Stimulated activated effector memory CD8-positive, alpha-beta T cell treated with anti-CD3 and anti-CD28 coated beads, Interleukin-12 subunit alpha, Interleukin-12 subunit beta, amount 100 ng/mL, for 72 hours (primary cell): ENCODE results near the gene EPB41L1.

ENCODE experiments used
- ATAC-seq: fragments of 150-1000 bp; cut with Tn5 transposase; 2 replicates; pipeline ENCODE4 v1.10.0; 2021
- DNase-seq, 2 donors: peaks; one replicate each; pipeline ENCODE4 v3.0.0; 2021 to 2022; ENCODE audit warnings: low spot score in 2 of 2
- H3K27ac Mint-ChIP-seq: one replicate; pipeline ENCODE4 v1.8.0; 2022; ENCODE audit warnings: mild to moderate bottlenecking, mixed read lengths
- H3K36me3 Mint-ChIP-seq: one replicate; pipeline ENCODE4 v1.8.0; 2022; ENCODE audit warnings: mild to moderate bottlenecking, mixed read lengths
- H3K4me1 Mint-ChIP-seq: one replicate; pipeline ENCODE4 v1.8.0; 2022; ENCODE audit warnings: mixed read lengths
- H3K4me3 Mint-ChIP-seq: one replicate; pipeline ENCODE4 v1.8.0; 2022; ENCODE audit warnings: mild to moderate bottlenecking, mixed read lengths
- H3K9me3 Mint-ChIP-seq: one replicate; pipeline ENCODE4 v1.8.0; 2022; ENCODE audit warnings: mixed read lengths

The EPB41L1 gene

DNA sequence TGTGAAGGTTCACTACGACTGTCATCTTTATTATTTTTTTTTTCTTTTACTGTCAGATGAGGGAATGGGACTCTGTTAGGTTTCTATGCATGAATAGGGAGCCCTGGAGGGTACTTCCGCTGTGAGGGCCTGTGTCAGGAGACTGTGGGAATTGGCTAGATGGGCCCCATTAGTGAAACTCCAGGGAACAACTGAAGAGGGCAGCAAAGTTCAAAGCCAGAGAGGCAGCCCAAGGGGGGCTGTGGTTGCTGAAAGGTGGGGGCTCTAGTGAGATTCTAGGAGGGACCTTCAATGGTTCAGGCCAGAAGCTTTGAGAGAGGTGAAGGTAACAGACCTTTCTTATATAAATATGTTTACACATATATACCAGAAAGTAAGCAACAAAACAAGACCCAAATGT lies 13.2 kb upstream of the EPB41L1 start:
- Mint-ChIP-seq H3K4me3 (no peak overlapping the region), H3K4me1 (peaks cover 8% of the 10 kb centered on the region), H3K27ac (no peak overlapping the region), H3K9me3 (no peaks in the 10 kb centered on the region), H3K36me3 (peaks cover 6% of the 10 kb centered on the region)
- no peak for DNase-seq
- ATAC-seq, result no peak

DNA sequence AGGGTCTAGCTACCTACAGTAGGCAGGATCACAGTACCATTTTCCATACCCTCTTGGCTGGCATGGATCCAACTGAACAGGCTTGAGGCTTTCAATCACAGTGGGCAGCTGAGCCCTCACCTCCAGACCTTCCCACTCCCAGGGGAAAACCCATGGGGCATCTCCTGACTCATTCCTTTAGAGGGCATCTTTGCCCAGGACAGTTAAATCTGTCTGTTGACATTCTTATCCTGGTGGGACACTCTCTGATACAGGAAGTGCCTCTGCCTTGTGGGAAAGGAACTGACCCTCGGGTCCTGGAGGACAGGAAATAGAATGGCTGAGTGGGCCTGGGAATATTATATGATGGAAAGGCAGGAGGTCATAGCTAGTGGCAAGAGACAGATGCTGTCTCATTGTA lies 10.2 kb upstream of the EPB41L1 start:
- peaks cover 8% of the 10 kb centered on the region for H3K4me1 Mint-ChIP-seq
- no peaks in the 10 kb centered on the region for H3K9me3 Mint-ChIP-seq
- no peak for ATAC-seq
- peaks cover 6% of the 10 kb centered on the region for H3K36me3 Mint-ChIP-seq
- no peak overlapping the region for H3K27ac Mint-ChIP-seq
- no peak overlapping the region for H3K4me3 Mint-ChIP-seq
- no peak for DNase-seq

DNA sequence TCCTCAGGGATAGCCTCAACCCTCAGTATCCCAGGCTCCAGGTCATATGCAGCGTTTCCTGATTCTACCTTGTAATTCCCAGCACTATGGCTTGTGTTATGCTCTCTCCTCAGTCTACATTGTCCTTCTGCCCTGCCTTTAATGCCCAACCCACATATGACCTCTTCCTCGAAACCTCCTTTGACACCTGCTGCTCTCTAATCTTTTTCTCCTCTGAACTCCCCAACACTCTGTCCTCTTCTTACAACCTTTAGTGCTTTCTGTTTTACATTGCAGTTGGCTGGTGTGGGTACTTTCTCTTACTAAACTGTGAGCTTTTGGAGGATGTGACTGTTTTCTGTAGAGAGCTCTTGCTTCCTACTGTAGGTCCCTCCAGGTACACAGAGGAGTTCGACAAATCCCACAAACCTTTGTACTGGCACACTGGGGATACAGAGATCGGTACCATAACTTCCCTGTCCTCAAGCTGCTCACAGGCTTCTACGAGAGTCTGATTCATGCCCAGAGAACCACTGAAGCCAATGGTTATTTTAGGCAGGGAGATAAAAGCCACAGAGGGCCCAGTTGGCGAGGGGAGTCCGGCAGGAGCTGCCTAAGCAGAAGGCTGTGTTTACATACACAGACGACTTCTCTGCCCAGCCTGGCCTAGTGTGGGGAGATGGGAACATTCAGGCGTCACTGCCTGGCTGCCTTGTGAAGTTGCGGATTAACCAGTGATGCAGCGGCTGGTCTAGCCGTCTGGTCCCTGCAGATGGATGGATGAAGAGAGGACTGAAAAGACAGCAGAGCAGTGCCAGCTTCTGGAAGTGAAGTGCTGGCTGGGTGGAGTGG lies 8.4 kb upstream of the EPB41L1 start:
- Mint-ChIP-seq H3K4me1 (peaks cover 8% of the 10 kb centered on the region), H3K27ac (no peak overlapping the region)

DNA sequence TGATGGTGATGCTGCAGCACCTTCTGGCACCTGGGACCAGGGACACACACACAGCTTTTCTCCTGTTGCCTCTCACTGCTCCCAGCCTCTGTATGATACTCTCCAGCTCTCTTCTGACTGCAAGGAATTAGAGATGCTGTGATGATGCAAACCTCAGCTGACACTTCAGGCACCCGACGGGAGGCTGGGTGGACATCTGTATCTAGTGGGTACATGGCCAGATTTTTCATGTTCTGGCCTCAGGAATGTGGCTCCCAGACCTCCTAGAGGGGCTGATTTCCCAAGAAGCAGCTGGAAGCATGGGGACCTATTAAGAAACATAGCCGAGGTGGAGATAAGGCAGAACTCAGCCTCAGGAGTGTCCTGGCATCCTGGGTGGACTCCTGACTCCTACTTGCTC lies 6.8 kb upstream of the EPB41L1 start:
- Mint-ChIP-seq H3K27ac (no peak overlapping the region), H3K4me3 (no peak overlapping the region), H3K9me3 (no peaks in the 10 kb centered on the region), H3K36me3 (peaks cover 5% of the 10 kb centered on the region), H3K4me1 (peaks cover 7% of the 10 kb centered on the region)
- ATAC-seq (no peak), DNase-seq (no peak)

More for the DNA sequence above, 8.4 kb upstream of the EPB41L1 start:
- peaks cover 6% of the 10 kb centered on the region for H3K36me3 Mint-ChIP-seq
- H3K4me3 Mint-ChIP-seq, result no peak overlapping the region
- ATAC-seq, result no peak
- H3K9me3 Mint-ChIP-seq, result no peaks in the 10 kb centered on the region
- DNase-seq, result no peak

DNA sequence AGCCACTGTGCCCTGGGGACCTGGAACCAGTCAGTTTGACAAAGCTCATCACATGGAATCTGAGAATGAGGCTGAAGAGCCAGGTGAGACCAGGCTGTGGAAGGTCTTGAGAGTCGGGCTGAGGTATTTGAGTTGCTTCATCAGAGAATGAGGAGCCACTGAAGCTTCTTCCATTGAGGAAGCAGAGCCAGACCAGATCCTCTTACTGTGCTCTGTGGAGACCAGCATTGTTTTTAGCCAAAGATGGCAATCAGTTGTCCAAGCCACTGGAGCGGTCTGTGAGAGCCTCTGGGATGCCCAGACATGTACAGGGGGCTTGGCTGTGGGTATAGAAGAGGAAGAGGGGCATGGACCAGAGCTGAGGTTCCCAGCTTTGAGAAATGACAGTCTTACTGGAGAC lies 6.1 kb upstream of the EPB41L1 start:
- no peak overlapping the region for H3K27ac Mint-ChIP-seq
- no peak for ATAC-seq

DNA sequence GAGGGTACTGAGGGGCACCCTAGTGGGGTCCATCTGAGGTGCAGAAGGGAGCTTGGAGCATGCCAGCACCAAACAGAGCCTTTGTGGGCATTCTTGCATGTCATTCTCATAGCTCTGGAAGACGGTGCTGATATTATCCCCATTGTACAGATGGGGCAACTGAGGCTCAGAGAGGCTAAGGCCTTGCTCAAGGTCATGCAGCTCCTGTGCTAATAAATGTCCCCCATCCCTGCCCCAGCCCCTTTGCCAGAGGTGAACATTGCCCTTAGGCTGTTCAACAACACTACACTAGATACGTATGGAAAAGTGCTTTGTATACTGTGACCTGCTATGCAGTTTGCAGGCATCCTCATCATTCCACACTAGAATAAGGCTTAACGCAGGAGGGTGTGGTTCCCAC lies 5.5 kb upstream of the EPB41L1 start:
- DNase-seq (no peak), ATAC-seq (no peak)

More for the DNA sequence above, 6.1 kb upstream of the EPB41L1 start:
- no peaks in the 10 kb centered on the region for H3K9me3 Mint-ChIP-seq
- no peak overlapping the region for H3K4me3 Mint-ChIP-seq
- DNase-seq, result no peak
- no peaks in the 10 kb centered on the region for H3K4me1 Mint-ChIP-seq
- H3K36me3 Mint-ChIP-seq, result no peaks in the 10 kb centered on the region

DNA sequence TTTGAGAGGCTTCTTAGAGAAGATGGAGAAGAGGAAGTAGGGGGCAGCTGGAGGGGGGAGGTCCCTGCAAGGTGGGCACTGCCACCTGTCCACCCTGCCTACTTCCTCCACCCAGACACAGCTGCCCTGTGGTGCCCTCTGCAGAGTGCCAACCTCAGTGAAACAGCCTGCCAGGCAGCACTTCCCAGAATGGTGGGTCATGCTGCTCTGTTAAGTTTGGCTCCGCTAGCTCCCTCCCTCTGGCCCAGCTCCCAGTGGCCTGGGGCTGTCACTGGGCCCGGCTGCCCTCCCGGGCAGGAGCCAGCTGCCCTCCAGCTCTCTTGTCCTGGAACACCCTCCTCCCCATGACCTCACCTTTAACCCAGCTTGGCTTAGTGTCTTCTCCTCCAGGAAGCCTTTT lies 5.1 kb upstream of the EPB41L1 start:
- no peak for DNase-seq
- no peak overlapping the region for H3K27ac Mint-ChIP-seq
- no peaks in the 10 kb centered on the region for H3K4me1 Mint-ChIP-seq
- ATAC-seq, result no peak
- no peak overlapping the region for H3K4me3 Mint-ChIP-seq
- no peaks in the 10 kb centered on the region for H3K9me3 Mint-ChIP-seq
- H3K36me3 Mint-ChIP-seq, result no peaks in the 10 kb centered on the region

More for the DNA sequence above, 5.5 kb upstream of the EPB41L1 start:
- Mint-ChIP-seq H3K4me3 (no peak overlapping the region), H3K27ac (no peak overlapping the region), H3K4me1 (no peaks in the 10 kb centered on the region), H3K36me3 (no peaks in the 10 kb centered on the region), H3K9me3 (no peaks in the 10 kb centered on the region)

DNA sequence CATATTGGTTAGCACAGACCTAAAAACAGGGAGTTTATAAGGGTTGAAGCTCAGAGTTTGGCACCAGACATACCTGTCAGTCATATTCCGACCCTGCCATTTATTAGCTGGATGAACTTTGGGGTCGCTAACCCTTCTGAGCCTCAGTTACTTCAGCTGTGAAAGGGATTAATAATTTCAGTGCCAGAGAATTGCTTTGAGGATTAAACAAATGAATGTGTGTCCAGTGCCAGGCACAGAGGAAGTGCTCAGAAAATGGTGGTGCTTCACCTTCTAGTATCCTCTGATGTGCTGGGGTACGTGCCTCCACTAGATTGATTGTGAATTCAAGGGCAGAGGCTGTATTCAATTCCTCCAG lies 4.1 kb upstream of the EPB41L1 start:
- ATAC-seq (no peak), DNase-seq (no peak)
- Mint-ChIP-seq H3K36me3 (no peaks in the 10 kb centered on the region), H3K4me1 (peaks cover 6% of the 10 kb centered on the region), H3K27ac (no peak overlapping the region), H3K9me3 (no peaks in the 10 kb centered on the region), H3K4me3 (no peak overlapping the region)

DNA sequence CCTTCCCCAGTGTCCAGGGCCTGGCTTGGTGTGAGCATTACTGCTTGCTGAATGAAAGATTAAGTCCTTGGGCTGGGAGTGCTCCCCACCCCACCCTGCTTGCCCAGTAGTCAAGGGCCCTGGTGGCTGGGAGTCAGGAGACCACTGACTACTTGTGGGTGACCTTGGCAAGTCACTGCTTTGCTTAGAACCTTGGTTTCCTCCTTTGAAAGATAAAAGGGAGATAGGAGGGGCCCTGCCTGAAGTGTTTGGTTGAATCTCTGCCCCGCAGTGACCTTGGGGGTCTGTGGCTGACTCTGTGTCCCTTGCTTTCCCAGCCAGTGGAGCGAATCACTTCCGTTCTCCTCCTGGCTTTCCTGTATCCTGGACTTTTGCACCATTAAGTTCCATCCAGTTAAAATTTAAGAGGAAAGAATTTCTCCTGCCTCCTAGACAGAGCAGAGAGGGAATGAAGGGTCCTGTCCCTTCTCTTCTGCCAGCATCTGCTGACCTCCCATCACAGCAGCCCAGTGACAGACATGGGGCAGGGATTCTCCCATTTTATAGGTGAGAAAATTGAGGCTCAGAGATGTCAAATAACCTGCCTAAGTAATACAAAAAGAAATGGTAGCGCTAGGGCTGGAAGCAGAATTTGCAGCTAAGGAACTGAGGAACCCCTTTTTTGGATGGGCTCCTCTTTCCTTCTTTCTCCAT lies 3.5 kb upstream of the EPB41L1 start:
- Mint-ChIP-seq H3K4me1 (peaks cover 6% of the 10 kb centered on the region), H3K9me3 (no peaks in the 10 kb centered on the region), H3K27ac (no peak overlapping the region), H3K36me3 (no peaks in the 10 kb centered on the region), H3K4me3 (no peak overlapping the region)
- DNase-seq, result no peak
- no peak for ATAC-seq

DNA sequence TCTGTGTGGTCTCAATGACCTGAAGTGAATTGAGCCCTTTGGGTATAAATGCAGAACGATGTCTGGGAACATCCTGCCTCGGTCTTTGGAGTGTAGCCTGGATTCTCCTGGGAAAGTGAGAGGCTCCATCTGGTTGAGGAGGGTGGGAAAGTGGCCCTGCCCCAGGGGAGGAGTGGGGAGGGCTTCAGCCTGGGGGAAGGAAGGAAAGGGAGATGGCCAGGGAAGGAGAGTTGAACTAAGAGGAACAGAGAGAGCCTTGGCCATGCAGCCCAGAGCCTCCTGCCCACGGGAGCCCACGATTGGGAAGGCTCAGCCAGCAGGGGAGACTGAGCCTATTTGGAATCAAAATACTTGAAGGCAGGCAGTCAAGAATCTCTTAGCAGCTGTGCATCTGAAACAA lies 2.3 kb upstream of the EPB41L1 start:
- Mint-ChIP-seq H3K36me3 (no peaks in the 10 kb centered on the region), H3K9me3 (no peaks in the 10 kb centered on the region), H3K27ac (no peak overlapping the region), H3K4me3 (no peak overlapping the region), H3K4me1 (peaks cover 13% of the 10 kb centered on the region)
- ATAC-seq, result no peak
- no peak for DNase-seq

DNA sequence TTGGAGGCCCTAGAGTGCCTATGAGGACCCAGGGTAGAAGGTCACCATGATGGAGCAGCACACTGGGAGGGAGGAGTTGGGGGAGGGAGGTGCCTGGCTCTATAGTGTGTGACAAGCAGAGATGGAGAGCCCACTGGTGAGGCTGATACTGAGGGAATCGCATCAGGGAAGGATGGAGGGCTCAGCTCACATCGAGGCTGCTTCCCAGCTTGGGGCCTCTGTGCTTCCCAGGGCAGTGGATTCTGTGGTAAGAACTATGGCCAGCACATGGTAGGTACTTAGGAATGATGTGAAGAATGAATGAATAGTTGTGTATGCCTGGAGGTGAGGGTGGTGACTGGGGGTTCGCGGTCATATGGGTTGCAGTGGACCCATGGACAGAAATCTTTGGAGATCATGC lies 1.3 kb upstream of the EPB41L1 start:
- no peak overlapping the region for H3K27ac Mint-ChIP-seq
- H3K4me3 Mint-ChIP-seq, result peak overlapping the region; percentile 0
- H3K36me3 Mint-ChIP-seq, result no peaks in the 10 kb centered on the region
- no peak for ATAC-seq
- no peak for DNase-seq
- no peaks in the 10 kb centered on the region for H3K9me3 Mint-ChIP-seq
- peaks cover 13% of the 10 kb centered on the region for H3K4me1 Mint-ChIP-seq

DNA sequence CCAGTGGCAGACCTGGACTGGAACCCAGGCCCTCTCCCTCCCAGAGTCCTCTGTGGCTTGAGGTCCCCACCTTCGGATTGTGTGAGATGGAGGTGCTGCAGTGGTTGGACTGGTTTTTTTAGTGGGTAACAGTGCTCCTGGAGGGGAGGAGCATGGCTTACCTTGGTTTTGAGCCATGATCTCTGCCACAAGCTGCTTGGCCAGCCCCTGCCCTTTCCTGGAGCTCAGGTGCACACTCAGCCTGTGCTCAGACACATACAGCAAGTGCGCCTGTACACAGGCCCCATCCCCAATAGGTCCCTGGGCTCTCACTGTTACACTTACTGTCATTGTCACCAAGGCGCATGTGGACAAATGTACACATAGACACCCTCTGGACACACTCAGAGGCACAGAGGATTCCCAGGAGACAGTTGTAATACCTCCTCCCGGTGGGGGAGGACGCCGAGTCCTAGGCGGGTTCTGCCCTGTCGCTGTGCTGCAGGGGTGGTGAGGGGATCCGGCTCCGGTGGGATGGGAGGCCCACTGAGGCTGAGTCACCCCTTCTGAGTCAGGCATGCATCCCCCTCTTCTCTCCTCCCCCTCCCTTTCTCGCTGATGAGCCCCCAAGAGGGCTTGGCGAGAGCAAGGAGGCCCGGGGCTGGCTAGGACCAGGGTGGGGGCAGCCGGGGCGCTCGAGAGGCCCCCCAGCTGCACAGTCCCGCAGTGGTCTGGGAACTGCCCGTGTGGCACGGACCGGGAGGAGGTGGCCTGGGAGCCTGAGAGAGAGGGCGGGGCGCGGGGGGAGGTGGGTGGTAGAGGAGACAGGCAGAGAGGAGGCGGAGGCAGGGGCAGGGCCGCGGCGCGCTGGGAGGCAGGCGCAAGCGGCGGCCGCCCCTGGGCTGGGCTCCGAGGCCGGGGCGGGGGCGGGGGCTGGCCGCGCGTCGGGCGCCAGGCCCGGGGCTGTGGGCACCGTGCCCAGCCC lies 522 bp upstream of the EPB41L1 start:
- H3K36me3 Mint-ChIP-seq, result no peaks in the 10 kb centered on the region
- no peak overlapping the region for H3K27ac Mint-ChIP-seq
- peaks cover 13% of the 10 kb centered on the region for H3K4me1 Mint-ChIP-seq
- no peak for DNase-seq
- H3K9me3 Mint-ChIP-seq, result no peaks in the 10 kb centered on the region
- peak overlapping the region; percentile 0 for H3K4me3 Mint-ChIP-seq
- peak; percentile 70 for ATAC-seq

DNA sequence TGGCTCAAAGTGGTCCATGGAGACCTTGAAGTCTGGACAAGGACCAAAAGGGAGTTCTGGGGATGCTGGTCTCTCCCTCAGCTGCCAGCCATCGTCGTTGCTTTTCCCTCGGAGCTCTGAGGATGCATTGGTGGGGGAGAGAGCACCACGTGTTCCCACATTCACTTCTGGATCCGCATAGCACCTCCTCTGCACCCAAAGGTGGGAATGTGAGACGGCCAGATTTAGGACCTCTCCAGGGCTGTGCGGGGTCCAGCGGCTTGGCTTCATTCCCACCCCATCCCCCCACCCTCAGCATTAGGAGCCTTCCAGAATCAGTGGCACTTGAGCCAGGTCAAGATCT lies 1.1 kb downstream of the EPB41L1 start:
- Mint-ChIP-seq H3K27ac (no peak overlapping the region), H3K4me1 (peaks cover 13% of the 10 kb centered on the region), H3K4me3 (peak overlapping the region; percentile 66), H3K36me3 (no peaks in the 10 kb centered on the region), H3K9me3 (no peaks in the 10 kb centered on the region)
- no peak for DNase-seq
- ATAC-seq, result no peak

DNA sequence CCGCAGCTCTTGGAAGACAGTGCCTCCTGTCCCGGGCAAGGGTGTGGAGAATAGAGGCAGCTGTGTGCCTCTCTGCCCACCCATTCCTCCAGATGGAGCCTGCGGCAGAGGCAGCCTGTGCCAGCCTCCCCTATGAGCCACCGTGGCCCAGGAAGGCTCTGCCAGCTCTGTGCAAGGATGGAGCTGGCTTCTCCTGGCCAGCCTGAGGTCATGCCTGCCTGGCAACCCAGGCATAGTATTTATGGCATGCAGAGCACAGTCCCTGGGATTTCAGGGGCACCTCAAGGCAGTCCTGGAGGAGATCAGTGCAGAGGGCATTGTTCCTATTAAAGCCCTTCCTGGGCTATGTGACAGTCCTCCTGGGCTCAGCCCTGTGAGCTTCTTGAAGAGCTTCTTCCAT lies 1.5 kb downstream of the EPB41L1 start:
- no peak overlapping the region for H3K4me3 Mint-ChIP-seq
- no peak for DNase-seq
- H3K4me1 Mint-ChIP-seq, result peaks cover 13% of the 10 kb centered on the region
- ATAC-seq, result no peak
- no peaks in the 10 kb centered on the region for H3K36me3 Mint-ChIP-seq
- no peaks in the 10 kb centered on the region for H3K9me3 Mint-ChIP-seq
- no peak overlapping the region for H3K27ac Mint-ChIP-seq

DNA sequence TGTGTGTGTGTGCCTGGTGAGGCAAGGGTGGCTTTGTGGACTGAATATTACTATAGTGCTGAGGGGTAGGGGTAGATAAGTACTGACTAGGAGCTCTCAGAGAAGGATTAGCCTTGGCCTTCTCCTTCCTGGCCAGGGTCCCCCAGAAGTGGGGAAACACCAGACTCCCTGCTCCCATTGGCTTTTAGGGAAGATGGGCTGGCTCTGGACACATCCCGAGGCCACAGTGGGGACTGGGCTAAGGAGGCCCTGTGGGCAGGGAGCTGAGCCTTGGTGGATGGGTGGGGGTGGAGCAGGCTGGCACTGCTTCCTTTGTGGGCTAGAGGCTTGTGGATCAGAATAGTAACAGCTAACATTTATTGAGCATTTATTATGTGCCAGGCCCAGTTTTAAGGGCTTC lies 3.1 kb downstream of the EPB41L1 start:
- ATAC-seq (no peak), DNase-seq (no peak)
- no peak overlapping the region for H3K27ac Mint-ChIP-seq
- peaks cover 13% of the 10 kb centered on the region for H3K4me1 Mint-ChIP-seq
- no peak overlapping the region for H3K4me3 Mint-ChIP-seq
- no peaks in the 10 kb centered on the region for H3K9me3 Mint-ChIP-seq
- no peaks in the 10 kb centered on the region for H3K36me3 Mint-ChIP-seq
